GM23248 (cell line): Measurements from ENCODE around the gene NUP50.

Source experiments
- EZH2 ChIP-seq: fragments of 200-600 bp; sonication (generic); IDR thresholded peaks from 2 replicates; pipeline ENCODE4 v1.6.1; 2018; ENCODE audit warnings: antibody characterized with exemption, mild to moderate bottlenecking; ENCODE audit not compliant: insufficient read depth, poor library complexity, severe bottlenecking
- EZH2phosphoT487 ChIP-seq: fragments of 200-600 bp; sonication (generic); IDR thresholded peaks from 2 replicates; pipeline ENCODE4 v1.6.1; 2018; ENCODE audit warnings: antibody characterized with exemption, moderate library complexity, mild to moderate bottlenecking, low read depth; ENCODE audit not compliant: insufficient read depth

- TF ChIP-seq EZH2phosphoT487: no peak
- no peak for TF ChIP-seq EZH2
These were observed 55.3 kb downstream of the NUP50 start for GRCh38 chr22:45218976-45219375.
